SU-DHL-6 (cell line): ENCODE data around the gene ACOT12.

Source experiments
- CTCF ChIP-seq: fragments of 200-600 bp; sonication (generic); IDR thresholded peaks from one replicate; pipeline ENCODE4 v1.5.1; 2017; ENCODE audit warnings: antibody characterized with exemption, mild to moderate bottlenecking, low read length, moderate library complexity; ENCODE audit not compliant: insufficient read depth, poor library complexity, severe bottlenecking
- EZH2phosphoT487 ChIP-seq: fragments of 200-600 bp; sonication (generic), shearing (Covaris generic); conservative IDR thresholded peaks from 2 replicates; pipeline ENCODE4 v1.6.1; 2018; ENCODE audit warnings: mild to moderate bottlenecking, antibody characterized with exemption, low read length, moderate library complexity, mixed read lengths

GRCh38 chr5:81401266-81401665 is 7.3 kb upstream of the ACOT12 start:
- TF ChIP-seq CTCF, result no peak
- no peak for TF ChIP-seq EZH2phosphoT487
